ENCODE results near the gene MAX.
"Not testable (repeated sequence)": the region's sequence is repeated elsewhere in the genome, so short reads cannot be mapped to it uniquely, and the experiment has no call there.

Gene MAX

DNA sequence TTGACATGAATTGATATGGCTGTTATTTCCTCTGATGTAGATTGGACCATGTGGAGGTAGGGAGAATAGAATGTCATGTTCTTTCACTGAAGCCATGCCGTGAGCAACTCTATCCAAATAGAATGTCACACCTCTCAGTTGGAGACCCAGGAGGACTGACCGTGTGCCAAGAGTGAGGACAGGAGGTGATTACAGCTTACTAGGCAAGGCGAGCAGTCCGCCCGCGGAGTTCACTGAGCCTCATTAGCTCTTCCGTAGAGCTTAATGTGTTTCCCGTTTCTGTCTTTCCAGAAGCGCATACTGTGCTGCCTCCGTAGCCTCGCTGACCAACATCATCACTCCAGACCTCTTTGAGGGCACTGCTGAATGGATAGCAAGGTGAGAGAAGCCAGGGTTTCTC is 70.0 kb downstream of the MAX start:
- no peak for DNase-seq

DNA sequence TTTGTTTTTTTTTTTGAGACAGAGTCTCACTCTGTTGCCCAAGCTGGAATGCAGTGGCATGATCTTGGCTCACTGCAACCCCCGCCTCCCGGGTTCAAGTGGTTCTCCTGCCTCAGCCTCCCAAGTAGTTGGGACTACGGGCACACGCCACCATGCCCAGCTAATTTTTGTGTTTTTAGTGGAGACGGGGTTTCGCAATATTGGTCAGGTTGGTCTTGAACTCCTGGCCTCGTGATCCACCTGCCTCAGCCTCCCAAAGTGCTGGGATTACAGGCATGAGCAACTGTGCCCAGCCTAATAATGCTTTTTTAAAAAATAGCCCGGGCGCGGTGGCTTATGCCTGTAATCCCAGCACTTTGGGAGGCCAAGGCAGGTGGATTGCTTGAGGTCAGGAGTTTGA is 71.0 kb downstream of the MAX start:
- not testable (repeated sequence) for DNase-seq

DNA sequence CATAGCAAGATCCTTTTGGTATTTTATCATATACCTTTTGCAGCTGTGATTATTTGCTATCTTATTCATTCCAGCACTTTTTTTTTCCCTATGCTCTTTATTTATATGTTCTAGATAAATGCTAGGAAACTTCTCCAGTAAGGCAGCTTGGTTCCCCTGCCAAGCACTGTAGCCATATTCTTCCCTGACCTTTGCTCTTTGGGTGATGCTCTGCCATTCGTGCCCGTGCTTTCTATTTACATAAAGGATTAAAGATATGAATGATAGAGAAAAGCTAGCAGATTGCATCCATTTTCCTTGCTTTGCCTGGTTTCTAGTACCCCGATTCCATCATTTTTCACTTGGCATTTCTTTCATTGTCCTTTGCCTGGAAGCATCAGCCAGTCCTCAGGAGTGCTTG is 73.4 kb downstream of the MAX start:
- DNase-seq = no peak

DNA sequence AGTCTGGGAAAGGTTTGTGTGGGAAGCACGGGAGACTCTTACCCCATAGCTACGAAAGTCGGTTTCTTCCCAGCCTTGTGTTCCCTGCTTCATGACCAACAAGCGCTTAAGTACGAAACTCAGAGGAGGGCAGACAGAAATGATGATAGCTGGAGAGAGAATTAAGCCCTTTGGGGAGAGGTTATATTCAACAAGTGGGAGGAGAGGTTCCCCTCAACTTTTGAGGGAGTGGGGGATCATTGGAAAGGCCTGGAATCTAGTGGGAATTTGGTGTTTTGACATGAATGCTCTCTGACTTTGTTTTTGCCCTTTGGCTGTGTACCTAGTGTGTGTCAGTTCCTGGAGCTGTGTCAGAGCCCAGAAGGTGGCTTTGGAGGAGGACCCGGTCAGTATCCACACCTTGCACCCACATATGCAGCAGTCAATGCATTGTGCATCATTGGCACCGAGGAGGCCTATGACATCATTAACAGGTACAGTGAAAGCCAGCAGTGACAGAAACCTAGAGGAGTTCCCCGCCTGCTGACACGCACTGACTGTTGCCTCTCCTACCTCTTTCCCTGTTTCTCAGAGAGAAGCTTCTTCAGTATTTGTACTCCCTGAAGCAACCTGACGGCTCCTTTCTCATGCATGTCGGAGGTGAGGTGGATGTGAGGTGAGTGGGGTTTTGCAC is 75.1 kb downstream of the MAX start:
- no peak for DNase-seq

DNA sequence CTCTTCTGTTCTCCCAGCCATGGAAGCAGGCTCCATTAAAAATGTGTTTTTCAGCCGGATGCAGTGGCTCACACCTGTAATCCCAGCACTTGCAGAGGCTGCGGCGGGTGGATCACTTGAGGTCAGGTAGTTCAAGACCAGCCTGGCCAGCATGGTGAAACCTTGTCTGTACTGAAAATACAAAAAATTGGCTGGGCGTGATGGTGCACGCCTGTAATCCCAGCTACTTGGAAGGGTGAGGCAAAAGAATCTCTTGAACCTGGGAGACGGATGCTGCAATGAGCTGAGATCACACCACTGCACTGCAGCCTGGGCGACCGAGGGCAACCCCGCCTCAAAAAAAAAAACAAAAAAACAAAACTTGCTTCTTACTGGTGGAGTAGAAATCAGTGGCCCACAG is 75.8 kb downstream of the MAX start:
- no peak for DNase-seq

DNA sequence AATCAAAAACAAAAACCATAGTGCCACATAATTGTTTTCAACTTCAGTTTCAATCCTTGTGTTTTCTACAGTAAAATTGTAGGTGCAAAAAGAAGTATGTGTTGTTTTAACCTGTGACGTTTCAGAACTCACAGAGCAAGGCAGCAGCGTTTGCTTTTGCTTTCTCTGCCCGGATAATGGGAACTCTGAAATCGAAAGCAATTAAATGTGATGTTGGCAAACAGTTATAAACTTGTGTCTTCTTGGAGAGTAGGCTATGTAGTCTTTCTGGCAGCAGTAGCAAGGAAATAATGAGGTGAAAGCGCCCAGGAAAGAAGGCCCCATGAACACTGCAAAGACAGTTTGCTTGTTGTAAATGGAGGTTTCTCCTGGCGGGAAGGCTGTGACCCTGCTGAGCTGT is 76.5 kb downstream of the MAX start:
- no peak for DNase-seq

All from NCI-H187 (cell line).